GM19324 (cell line): ENCODE measurements around the gene PHLDA2.
"Not testable (repeated sequence)": the region's sequence is repeated elsewhere in the genome, so short reads cannot be mapped to it uniquely, and the experiment has no call there.

Experiments used
- ATAC-seq: cut with Tn5 transposase; IDR thresholded peaks from one replicate; pipeline ENCODE4 v1.9.1; 2021; ENCODE audit warnings: mild to moderate bottlenecking, moderate library complexity; ENCODE audit not compliant: unreplicated experiment, low FRiP score

PHLDA2 gene

DNA sequence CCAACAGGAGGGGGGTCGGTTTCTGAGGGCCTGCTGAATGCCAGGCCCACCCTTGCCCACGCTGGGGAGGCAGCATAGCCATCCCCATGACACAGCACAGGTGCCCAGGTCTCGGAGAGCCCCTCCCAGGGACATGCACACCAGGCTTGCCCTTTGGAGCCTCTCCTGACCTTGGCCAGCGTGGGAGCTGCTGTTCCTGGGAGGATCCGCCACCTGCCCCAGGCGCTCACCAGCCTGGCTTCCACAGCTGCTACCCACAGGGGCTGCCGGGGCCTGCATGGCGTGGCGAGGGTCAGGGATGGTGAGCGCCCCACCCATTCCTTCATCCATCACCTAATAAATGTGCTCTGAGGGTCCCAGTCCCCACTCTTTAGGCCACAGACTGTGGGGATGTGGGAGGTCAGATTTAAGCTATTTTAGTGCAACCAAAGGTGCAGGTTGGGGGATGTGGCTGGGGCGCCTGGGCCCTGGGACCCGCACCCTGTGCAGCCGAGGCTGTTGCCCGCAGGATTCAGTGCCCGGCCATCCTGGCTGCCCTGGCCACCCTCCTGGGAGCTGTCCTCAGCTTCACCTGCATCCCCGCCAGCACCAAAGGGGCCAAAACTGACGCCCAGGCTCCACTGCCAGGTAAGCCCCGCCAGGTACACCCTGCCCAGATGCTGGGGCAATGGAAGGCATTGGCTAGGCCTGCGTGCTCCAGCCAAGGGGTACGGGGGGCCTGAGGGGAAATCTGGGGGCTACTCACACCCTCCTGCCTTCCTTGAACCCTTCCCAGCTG lies 12.9 kb downstream of the PHLDA2 start:
- ATAC-seq: no peak

DNA sequence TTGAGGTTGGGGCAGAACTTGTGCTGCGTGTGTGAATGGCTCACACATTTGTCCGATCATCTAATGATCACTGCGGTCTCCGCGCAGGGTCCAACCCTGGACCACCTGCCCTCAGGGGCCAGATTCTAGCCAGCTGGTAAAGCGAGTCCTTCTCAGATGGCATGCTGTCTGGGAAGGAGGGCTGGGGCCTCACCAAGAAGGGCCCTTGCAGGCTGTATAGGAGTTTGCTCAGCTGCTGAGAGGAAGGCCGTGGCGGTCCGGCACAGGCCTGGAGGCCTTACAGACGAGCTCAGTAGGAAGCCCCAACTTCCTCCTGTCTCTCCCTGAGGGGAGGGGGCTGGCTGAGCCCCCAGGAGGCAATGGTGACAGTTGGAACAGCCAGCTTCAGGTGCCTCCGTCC lies 13.7 kb downstream of the PHLDA2 start:
- ATAC-seq: no peak

DNA sequence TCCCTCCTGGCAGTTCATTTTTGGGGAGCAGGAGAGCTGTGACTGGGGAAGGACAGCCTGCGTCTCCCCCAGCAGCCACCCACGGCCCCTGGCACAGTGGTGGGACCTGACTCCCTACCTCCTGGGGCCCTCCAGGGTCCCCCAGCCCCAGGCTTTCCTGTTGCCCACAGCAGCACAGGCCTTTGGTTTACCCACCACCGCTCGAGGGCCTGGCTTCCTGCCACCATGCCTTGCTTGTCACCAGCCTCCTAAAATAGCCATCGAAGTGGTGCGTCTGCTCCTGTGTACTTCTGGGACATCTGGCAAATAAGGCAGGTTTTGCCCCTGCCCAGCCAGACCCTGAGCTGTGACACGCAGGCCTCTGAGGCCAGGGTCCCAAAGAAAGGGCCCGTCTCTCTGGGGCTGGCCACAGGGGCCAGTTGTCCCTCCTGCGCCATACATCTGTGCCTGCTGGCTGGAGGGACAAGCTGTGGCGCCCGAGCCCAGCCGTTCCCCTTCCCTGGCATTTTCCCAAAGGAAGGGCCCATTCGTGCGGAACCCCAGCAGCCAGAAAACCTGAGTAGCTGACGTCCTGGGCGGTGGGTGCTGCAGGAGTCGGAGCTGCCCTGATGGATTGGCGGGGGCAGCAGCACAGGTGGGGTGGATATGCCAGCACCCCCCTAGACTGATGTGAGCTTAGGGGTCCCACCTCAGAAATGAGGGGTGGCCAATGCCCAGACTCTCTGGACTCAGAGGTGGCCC lies 14.6 kb downstream of the PHLDA2 start:
- ATAC-seq: no peak

DNA sequence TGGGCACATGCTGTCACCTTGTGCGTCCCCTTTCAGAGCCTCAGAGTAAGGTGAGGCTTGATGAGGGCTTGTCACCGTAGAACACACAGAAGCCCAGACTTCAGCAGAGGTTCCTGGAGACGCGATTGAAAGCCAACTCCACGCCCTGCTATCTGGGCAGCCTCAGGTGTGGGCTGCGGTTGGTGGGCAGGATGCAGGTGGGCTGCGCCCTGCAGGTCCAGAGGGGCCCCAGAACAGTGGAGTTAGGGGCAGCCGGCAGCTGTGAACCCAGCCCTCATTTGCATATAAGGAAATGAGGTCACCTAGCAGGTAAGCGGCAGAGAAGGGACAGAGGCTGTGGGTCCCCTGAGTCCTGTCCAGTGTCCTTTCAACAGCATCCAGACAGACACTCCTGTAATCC lies 15.4 kb downstream of the PHLDA2 start:
- no peak for ATAC-seq

DNA sequence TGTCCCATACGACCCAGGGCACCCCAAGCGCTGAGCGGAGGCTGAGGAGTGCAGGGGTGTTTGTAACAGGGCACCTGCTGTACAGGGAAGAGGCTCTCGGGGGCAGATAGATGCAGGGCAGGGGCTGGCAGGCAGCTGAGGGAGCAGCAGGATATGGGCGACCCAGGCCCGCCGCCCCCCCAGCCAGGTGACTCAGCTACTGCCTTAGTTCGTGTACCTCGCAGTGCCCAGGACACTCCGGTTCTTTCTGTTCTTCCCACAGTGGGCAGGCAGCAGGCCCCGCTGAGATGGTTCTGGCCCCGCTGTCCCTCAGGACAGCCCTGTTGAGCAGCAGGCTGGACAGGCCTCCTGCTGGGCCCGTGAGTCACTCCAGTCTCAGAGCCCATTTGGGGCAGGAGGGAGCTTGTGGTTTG lies 16.2 kb downstream of the PHLDA2 start:
- no peak for ATAC-seq

DNA sequence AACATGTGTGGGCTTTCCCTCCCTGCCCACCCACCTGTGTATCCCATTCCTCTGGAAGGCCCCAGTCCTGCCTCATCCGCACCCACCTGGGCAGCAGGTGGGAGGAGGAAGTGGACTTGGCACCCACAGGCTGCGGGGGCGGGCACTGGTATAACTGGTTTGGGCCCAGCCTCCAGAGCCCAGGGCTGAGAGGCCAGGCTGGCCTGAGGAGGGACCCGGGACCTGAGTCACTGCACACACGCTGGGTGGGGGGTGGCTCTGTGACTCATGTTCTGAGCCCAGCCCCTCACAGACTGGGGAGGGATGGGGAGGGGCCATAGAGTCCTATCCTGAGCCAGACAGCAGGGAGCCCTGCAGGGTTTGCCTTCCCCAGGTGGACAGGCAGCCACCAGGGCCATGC lies 16.7 kb downstream of the PHLDA2 start:
- no peak for ATAC-seq

DNA sequence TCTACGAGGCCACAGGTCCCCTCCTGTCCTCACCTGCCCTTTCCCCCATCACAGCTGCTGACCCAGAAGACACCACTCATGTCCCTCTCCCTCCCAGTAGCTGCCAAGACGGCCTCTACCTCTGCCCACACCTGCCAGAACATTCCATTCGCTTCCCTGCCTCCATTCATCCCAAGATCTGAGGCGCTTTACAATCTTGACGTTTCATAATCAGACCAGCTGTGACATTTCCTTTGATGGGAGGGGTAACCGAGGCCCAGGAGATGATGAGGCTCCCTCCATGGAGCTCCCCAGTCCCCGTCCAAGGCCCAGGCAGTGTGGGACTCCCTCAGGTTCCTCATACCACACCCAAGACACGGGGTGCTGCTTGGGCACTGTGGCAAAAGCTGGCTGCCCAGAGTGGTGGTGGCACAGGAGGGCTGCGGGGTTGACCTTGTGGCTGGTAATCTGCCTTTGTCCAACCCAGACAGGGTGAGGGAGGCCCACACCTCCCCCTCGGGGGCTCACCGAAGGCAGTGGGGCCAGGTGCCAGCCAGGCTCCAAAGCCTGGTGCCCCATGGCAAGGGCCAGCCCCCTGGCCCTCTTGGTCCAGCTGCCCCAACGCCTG lies 17.3 kb downstream of the PHLDA2 start:
- ATAC-seq: no peak

DNA sequence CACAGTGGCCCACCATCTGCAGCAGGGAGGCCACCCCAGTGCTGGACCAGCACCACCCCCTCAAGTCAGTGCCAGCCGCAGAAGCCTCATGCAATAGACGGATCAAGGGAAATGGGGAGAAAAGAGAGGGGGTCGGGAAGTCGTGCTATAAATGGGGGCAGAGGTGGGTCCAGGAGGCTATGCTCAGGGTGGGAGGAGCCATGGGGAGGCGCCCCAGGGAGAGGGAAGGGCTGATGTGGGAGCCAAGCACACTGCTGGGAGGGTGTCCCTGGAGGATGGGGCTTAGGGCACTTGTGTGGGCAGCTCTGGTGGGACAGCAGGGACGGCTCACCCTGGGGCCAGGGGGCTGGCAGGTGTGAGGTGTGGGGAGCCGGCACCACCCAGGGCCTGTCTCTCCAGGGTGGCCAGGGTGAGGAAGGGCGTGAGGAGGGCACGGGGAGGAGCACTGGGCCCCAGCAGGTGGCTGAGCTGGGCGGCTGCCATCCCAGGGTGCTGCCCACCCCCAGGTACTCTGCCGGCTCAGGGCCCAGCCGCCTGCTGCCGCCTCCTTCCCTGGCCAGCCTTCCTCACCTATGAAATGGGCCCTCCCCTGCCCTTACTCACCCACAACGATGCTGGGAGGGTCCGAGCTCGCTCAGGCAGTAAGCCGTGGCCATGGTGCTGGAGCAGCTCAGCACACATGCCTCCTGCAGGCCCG lies 18.0 kb downstream of the PHLDA2 start:
- ATAC-seq: no peak

DNA sequence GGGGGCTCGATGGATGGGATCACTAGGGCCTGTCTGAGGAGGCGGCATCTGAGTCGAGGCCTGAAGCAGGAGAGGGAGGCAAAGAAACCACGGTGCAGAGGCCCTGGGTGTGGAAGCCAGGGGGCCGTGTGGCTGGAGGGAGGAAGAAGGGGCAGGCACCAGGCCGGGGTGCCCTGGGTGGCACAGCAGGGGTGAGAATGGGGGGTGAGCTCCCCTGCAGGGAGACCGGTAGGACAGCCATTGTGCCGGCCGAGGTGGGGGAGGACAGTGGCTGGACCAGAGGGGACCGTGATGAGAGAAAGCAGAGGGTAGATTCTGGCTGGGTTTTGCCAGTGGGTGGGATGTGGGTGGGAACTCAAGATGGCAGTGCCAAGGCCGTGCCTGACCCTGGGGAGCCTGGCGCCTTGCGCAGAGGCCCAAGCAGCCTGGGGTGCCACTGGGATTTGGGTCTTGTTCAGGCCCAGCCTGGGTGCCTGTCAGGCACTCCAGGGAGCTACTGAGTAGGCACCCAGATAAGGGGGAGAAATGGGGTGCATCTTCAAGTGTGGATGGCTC lies 18.7 kb downstream of the PHLDA2 start:
- ATAC-seq: no peak

DNA sequence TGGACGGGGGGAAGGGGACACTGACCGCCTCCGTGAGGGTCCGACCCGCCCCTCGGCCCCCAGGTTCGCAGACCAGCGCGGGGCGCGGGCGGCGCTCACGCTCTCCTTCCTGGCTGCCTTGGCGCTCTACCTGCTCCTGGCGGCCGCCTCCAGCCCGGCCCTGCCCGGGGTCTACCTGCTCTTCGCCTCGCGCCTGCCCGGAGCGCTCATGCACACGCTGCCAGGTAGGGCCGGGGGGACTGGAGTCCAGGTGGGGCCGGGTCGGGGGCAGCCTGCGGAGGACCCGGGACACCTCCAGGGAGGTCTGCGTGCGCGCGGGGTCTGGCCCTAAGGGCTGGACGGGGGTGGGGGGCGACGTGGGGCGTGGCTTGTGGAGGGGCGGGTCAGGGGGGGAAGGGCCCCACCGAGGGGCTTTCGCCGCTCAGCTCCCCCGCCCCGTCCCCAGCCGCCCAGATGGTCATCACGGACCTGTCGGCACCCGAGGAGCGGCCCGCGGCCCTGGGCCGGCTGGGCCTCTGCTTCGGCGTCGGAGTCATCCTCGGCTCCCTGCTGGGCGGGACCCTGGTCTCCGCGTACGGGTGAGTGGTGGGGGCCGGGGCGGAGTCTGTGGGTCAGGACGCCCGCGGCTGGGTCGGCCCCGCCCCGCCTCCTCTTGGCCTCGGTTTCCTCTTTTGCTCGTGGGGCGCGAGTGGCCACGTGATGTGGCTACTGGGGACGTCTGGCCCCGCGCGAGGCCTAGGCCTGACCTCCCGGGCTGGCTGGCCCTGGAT lies 19.9 kb downstream of the PHLDA2 start:
- ATAC-seq: no peak

DNA sequence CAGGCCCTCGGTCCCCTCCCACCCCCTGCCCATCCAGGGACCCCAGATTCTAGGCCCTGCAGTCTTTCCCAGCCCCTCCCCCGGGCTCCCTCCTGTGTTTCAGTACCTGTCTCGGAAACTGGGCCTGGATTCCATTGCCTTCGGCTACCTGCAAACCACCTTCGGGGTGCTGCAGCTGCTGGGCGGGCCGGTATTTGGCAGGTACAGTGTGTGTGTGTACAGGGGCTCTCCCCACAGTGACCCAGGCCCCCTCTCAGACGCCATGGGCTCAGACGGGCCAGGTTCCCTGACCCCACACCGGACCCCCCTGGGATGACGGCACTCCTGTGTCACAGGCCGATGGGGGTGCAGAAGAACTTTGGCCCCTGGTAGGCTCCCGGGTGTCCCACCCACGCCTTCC lies 21.1 kb downstream of the PHLDA2 start:
- ATAC-seq: no peak

DNA sequence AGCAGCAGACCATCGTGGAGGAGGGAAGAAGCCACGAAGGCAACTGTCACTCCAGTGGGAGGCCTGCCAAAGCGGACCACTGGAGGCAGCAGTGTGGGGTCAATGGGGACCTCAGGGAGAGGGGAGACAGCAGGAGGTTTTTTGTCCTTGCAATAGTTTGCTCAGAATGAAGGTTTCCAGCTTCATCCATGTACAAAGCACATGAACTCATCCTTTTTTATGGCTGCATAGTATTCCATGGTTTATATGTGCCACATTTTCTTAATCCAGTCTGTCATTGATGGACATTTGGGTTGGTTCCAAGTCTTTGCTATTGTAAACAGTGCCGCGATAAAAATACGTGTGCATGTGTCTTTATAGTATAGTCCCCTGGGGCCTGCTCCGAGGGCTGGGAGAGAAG lies 23.9 kb downstream of the PHLDA2 start:
- ATAC-seq: not testable (repeated sequence)

DNA sequence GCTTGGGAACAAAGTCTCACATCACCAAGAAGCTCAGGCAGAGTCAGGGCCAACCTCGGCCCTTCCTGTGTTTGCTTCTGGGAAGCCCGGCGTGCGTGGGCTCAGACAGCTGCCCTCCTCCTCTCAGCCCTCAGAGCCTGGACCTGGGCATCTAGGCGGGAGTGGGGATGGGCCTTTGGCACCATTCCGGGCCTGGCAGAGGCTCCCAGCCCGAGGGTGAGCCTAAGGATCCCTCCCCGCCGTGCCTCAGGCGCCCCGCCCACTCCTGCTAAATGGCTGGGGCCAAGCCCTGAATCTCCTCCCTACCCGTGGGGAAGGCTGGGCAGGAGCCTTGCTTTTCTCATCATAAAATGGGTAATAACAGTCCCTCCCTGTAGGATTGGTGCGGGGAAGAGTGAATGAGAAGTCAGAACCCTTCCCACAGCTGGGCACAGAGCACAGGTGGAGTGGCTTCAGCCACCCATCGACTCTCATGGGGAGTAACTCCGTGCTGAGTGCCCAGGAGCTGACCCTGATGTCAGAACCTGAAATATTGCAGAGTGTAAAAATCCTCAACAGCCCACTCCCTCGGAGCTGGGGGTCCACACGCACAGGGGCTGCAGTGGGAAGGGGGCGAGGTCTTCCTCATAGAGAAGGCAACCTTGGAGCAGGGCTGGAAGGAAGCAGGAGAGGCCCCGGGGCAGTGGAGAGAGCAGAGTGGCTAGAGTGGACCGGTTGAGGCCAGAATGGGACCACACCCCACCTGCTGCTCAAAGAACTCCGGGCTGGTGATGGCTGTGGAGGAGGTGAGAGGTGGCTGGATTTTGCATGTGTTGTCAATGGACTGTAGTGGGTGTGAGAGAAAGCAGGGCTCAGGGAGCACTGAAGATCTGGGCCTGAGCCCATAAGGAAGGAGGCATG lies 24.8 kb downstream of the PHLDA2 start:
- ATAC-seq: no peak

DNA sequence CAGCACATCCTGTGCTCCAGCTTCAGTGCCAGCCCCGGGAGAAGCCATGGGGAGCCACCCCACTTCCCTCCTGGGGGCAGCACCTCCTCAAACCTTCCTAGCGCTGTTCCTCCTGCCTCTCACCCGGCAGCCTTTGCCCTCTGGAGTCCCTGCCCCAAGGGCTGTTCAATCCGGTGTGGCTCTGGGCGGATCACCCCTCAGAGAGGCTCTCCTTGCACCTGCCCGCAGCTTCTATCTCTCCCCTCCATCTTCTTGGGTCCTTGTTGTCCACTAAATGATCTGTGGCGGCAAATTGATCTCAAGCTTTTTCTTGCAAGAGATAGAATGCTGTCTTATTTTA lies 25.6 kb downstream of the PHLDA2 start:
- no peak for ATAC-seq

DNA sequence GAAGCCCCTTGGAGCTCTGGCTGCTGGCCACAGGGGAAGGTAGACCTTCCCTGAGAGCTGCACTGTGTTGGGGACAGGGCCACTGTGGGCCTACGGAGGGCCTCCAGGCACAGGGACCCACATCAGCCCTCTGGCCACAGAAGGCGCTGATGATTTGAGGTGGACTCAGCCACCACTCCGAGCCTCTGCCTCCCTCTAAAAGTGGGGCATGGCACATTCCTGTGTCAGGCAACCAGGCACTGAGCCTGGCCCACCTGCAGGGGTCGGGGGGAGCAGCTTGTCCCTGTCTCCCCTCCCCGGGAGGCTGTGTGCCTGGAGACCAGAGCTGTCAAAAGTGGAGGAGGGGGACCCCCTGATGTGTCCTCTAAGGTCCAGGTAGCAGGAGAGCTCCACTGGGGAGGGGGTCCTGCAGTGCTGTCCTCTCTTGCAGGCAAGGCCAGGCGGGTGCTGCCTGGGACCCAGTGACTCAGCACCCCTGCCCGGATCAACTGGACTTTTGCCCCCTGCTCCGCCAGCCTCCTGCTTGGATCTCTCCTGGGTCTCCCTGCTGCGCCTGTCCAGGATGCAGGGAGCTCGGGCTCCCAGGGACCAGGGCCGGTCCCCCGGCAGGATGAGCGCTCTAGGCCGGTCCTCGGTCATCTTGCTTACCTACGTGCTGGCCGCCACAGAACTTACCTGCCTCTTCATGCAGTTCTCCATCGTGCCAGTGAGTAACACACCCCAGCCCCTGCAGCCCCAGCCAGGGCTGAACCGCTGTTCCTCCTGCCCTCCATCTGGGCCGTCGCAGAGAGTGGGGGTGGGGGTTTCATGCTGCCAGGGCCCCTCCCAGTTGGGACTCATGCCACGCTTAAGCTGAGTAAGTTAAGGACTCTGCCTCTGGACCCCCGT lies 26.2 kb downstream of the PHLDA2 start:
- ATAC-seq: no peak

DNA sequence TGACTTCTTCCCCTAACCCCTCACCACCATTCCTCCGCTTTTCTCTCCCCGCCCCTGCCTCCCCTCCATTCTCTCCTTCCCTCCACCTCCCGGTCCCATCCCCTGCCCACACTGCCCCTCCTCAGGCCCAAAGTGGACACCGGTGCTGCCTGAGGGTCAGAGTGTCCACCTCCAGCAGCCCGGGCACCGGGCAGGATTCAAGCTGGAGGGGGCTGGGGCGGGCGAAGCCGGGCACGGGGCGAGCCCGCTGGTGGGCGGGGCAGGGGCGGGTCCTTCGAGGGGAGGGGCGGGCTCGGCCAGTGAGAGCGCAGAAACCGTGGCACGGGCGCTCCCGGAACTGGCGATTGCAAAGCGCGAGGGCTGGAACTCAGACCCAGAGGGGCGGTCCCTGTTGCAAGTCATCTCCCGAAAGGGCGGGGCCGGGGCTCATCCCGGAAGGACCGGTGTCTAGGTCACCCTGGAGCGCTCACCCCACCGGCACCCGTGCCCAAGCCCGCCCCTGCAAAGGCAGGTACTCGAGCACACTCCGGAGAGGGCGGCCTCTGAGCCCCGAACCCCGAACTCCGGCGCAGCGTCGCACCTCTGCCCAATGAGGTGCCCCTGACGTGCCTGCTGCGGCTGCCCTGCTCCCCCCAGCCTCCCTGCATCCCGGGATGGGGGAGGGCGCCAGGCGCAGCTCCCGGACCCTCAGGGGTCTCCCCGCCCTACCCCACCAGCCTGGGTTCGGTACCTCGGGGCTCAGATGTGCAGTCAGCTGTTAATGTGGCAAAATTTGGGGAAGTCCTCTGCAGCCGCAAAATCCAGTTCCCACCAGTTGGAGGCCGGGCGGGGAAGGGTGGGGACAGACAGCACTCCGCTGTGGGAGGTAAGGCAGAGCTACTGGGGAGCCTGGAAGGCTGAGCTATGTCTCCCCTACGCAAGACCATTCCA lies 27.1 kb downstream of the PHLDA2 start:
- ATAC-seq: peak; percentile 92

DNA sequence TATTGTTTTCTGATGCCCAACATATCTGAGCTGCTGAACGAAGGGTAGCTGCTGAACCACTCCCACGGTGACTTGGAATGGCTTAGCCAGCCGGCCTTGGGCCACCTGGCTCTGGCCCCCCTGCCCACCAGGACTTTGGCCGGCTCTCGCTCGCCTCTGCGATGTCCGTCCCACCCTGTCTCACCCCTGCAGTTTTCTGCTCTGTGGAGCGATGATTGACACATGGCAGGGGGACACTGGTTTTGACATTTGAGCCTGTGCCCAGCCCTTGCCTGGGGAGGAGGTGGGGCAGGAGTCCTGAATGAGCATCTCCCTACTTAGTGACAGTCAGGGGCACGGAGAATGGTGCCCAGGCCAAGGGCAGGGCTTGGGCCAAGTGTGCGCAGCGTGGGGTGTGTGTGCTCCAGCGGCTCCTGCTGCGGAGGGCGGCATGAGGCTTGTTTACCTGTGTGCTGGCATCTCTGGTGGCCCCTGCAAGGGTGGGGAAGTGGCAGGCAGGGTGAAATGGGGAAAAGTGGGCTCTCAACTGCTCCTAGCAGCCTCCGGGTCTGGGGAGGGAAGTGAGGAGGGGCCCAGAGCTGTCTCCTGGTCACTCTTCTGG lies 27.9 kb downstream of the PHLDA2 start:
- ATAC-seq: no peak
